OCI-LY7 (cell line): ENCODE results near the gene RCOR3.
"Not testable (repeated sequence)": the region's sequence is repeated elsewhere in the genome, so short reads cannot be mapped to it uniquely, and the experiment has no call there.

ENCODE experiments used
- EZH2phosphoT487 ChIP-seq: fragments of 200-600 bp; sonication (generic); IDR thresholded peaks from 2 replicates; pipeline ENCODE4 v1.6.1; 2018; ENCODE audit warnings: low read depth, borderline replicate concordance, mild to moderate bottlenecking, mixed run types, antibody characterized with exemption, low read length, moderate library complexity, mixed read lengths
- TF ChIP-seq, protein P1 (sequence below): fragments of 200-600 bp; sonication (generic); conservative IDR thresholded peaks from 2 replicates; pipeline ENCODE4 v1.5.1; 2014; ENCODE audit warnings: mild to moderate bottlenecking, antibody characterized with exemption, low read length, moderate library complexity, mixed read lengths

DNA sequence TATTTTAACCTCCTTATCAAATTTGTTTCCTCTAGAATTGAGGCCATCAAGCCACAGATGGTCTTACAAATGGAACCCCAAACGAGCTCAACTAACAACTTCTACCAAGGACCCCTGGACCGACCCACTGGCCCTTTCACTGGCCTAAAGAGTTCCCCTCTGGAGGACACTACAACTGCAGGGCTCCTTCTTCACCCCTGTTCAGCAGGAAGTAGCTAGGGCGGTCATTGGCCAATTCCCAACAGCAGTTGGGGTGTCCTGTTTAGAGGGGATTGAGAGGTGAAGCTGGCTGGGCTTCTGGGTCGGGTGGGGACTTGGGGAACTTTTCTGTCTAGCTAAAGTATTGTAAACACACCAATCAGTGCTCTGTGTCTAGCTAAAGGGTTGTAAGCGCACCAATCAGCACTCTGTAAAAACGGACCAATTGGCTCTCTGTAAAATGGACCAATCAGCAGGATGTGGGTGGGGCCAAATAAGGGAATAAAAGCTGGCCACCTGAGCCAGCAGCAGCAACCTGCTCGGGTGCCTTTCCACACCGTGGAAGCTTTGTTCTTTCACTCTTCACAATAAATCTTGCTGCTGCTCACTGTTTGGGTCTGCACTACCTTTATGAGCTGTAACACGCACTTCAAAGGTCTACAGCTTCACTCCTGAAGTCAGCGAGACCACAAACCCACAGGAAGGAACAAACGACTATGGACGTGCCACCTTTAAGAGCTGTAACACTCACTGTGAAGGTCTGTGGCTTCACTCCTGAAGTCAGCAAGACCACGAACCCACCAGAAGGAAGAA lies 30.4 kb upstream of the RCOR3 start:
- TF ChIP-seq, protein P1, sequence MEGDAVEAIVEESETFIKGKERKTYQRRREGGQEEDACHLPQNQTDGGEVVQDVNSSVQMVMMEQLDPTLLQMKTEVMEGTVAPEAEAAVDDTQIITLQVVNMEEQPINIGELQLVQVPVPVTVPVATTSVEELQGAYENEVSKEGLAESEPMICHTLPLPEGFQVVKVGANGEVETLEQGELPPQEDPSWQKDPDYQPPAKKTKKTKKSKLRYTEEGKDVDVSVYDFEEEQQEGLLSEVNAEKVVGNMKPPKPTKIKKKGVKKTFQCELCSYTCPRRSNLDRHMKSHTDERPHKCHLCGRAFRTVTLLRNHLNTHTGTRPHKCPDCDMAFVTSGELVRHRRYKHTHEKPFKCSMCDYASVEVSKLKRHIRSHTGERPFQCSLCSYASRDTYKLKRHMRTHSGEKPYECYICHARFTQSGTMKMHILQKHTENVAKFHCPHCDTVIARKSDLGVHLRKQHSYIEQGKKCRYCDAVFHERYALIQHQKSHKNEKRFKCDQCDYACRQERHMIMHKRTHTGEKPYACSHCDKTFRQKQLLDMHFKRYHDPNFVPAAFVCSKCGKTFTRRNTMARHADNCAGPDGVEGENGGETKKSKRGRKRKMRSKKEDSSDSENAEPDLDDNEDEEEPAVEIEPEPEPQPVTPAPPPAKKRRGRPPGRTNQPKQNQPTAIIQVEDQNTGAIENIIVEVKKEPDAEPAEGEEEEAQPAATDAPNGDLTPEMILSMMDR = not testable (repeated sequence)
- TF ChIP-seq EZH2phosphoT487 = not testable (repeated sequence)
